HEK293T (cell line): ENCODE results near the gene PADI4.
"Not testable (repeated sequence)": the region's sequence is repeated elsewhere in the genome, so short reads cannot be mapped to it uniquely, and the experiment has no call there.

ENCODE experiments used
- CTCF ChIA-PET: fragments of 350-600 bp; formaldehyde crosslinking; extraction: SDS; loops from one replicate; lab custom pipeline; 2021; ENCODE audit warnings: antibody characterized with exemption, inconsistent platforms; lab: Yijun Ruan, JAX
- POLR2A ChIA-PET: fragments of 350-600 bp; formaldehyde crosslinking; extraction: SDS; loops from one replicate; lab custom pipeline; 2020; ENCODE audit warnings: antibody characterized with exemption, inconsistent platforms; lab: Yijun Ruan, JAX
- DNase-seq: peaks from one replicate; pipeline ENCODE4 v3.0.0; 2012; ENCODE audit warnings: mixed read lengths; ENCODE audit errors: extremely low spot score
- ARNT ChIP-seq: fragments of 450-650 bp; IDR thresholded peaks from 2 replicates; pipeline ENCODE4 v1.6.1; 2017; ENCODE audit warnings: mild to moderate bottlenecking
- BHLHE40 ChIP-seq: fragments of 450-650 bp; IDR thresholded peaks from 2 replicates; pipeline ENCODE4 v1.6.1; 2016; ENCODE audit warnings: mild to moderate bottlenecking, moderate library complexity, borderline replicate concordance
- CTBP1 ChIP-seq: fragments of 450-650 bp; IDR thresholded peaks from 2 replicates; pipeline ENCODE4 v1.6.1; 2016; ENCODE audit warnings: borderline replicate concordance
- ELF4 ChIP-seq: fragments of 450-650 bp; IDR thresholded peaks from 2 replicates; pipeline ENCODE4 v1.6.1; 2017; ENCODE audit warnings: antibody characterized with exemption
- FOXA1 ChIP-seq: fragments of 450-650 bp; IDR thresholded peaks from 2 replicates; pipeline ENCODE4 v1.6.1; 2016; ENCODE audit warnings: mild to moderate bottlenecking
- FOXK2 ChIP-seq: fragments of 450-650 bp; IDR thresholded peaks from 2 replicates; pipeline ENCODE4 v1.6.1; 2016; ENCODE audit warnings: mild to moderate bottlenecking
- FOXM1 ChIP-seq: fragments of 450-650 bp; IDR thresholded peaks from 2 replicates; pipeline ENCODE4 v1.6.1; 2017; ENCODE audit warnings: mild to moderate bottlenecking, borderline replicate concordance
- HDGF ChIP-seq: fragments of 450-650 bp; IDR thresholded peaks from 2 replicates; pipeline ENCODE4 v1.6.1; 2017; ENCODE audit warnings: antibody characterized with exemption, borderline replicate concordance
- L3MBTL2 ChIP-seq: fragments of 450-650 bp; conservative IDR thresholded peaks from 2 replicates; pipeline ENCODE4 v1.6.1; 2016; ENCODE audit warnings: mild to moderate bottlenecking
- LEF1 ChIP-seq: fragments of 450-650 bp; IDR thresholded peaks from 2 replicates; pipeline ENCODE4 v1.6.1; 2017; ENCODE audit warnings: mild to moderate bottlenecking, borderline replicate concordance
- NFRKB ChIP-seq: fragments of 450-650 bp; IDR thresholded peaks from 2 replicates; pipeline ENCODE4 v1.6.1; 2016; ENCODE audit warnings: mild to moderate bottlenecking, moderate library complexity
- SP1 ChIP-seq: fragments of 450-650 bp; IDR thresholded peaks from 2 replicates; pipeline ENCODE4 v1.6.1; 2017
- SUZ12 ChIP-seq: fragments of 450-650 bp; IDR thresholded peaks from 2 replicates; pipeline ENCODE4 v1.6.1; 2016; ENCODE audit warnings: mild to moderate bottlenecking
- TARDBP ChIP-seq: fragments of 450-650 bp; IDR thresholded peaks from 2 replicates; pipeline ENCODE4 v1.6.1; 2016
- ZNF384 ChIP-seq: fragments of 450-650 bp; IDR thresholded peaks from 2 replicates; pipeline ENCODE4 v1.6.1; 2016
- TF ChIP-seq, protein P1 (sequence below): fragments of 450-650 bp; IDR thresholded peaks from 2 replicates; pipeline ENCODE4 v1.6.1; 2016

The PADI4 gene

GRCh38 chr1:17335821-17336710 lies 28.1 kb downstream of the PADI4 start:
- POLR2A ChIA-PET = no interaction called here
- CTCF ChIA-PET = interaction anchor here (0.6 to 1.1 kb wide), 3 partner anchors 209 to 740 kb away, joined by 3 to 4 read pairs (median 3); no protein-coding TSS in a partner anchor
- TF ChIP-seq FOXM1 (no peak), FOXK2 (no peak), L3MBTL2 (no peak), LEF1 (no peak), NFRKB (no peak), ELF4 (no peak), SUZ12 (no peak), HDGF (no peak), SP1 (no peak)
- DNase-seq = peak; percentile 74

DNA sequence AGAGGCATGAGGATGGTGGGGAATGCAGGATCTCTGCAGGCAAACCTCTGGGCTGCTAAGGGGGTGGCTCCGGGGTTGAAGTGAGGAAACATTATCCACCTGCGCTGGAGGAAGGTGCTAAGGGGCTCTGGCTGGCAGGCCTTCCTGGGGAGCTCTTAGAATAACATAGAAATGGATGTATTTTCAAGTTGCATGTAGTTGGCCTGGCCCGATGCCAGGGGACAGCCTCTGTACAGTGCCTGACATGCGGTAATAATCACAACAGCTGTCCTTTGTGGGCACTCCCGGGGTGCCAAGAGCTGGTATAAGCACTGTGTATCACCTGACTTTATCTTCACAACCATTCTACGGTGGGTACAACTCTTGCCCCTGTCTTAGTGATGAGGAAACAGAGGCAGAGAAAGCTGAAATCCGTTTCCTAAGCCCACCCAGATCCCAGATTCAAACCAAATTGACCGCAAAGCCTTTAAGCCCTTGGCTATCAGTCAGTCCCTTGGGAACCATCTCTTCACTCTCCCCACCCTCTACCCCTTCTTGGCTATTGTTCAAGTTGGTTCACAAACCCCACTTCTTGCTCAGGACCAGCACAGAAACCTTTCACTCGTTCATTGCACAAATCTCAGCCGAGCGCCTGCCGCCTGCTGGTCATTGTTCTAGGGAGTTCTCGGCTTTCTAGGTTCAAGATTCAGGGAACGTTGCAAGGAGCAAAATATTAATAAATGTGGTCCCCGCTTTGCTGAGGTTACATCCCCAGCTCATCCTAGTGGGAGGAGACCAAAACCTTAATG lies 30.9 kb downstream of the PADI4 start:
- ChIA-PET CTCF (no interaction called here), POLR2A (no interaction called here)
- DNase-seq = no peak
- TF ChIP-seq SP1 = no peak
- no peak for TF ChIP-seq FOXA1
- no peak for TF ChIP-seq NFRKB
- TF ChIP-seq ZNF384 = no peak
- TF ChIP-seq, protein P1, sequence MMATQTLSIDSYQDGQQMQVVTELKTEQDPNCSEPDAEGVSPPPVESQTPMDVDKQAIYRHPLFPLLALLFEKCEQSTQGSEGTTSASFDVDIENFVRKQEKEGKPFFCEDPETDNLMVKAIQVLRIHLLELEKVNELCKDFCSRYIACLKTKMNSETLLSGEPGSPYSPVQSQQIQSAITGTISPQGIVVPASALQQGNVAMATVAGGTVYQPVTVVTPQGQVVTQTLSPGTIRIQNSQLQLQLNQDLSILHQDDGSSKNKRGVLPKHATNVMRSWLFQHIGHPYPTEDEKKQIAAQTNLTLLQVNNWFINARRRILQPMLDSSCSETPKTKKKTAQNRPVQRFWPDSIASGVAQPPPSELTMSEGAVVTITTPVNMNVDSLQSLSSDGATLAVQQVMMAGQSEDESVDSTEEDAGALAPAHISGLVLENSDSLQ = no peak

DNA sequence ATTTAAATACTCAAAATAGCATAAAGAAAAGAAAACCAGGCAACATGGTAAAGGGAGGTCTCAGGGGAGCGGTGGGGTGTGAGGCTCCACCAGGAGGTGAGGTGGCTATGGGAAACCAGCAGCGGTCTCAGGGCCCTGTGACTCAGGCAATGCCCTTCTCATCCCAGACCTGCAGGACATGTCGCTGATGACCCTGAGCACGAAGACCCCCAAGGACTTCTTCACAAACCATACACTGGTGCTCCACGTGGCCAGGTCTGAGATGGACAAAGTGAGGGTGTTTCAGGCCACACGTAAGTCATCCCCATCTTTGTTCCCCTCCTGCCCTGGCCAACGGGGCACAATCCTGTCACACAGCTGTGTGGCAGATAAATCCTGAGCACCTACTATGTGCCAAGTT lies 31.5 kb downstream of the PADI4 start:
- POLR2A ChIA-PET = no interaction called here
- TF ChIP-seq L3MBTL2 = no peak
- TF ChIP-seq TARDBP = no peak
- no peak for TF ChIP-seq NFRKB
- no peak for TF ChIP-seq ELF4
- TF ChIP-seq SUZ12 = no peak
- no peak for TF ChIP-seq CTBP1
- no peak for TF ChIP-seq BHLHE40
- TF ChIP-seq LEF1 = no peak
- no peak for TF ChIP-seq ARNT
- TF ChIP-seq HDGF = no peak
- TF ChIP-seq FOXK2 = no peak
- no peak for TF ChIP-seq SP1
- TF ChIP-seq, protein P1 = no peak
- no peak for TF ChIP-seq FOXM1
- TF ChIP-seq ZNF384 = no peak
- TF ChIP-seq FOXA1 = no peak
- DNase-seq = no peak
- CTCF ChIA-PET = no interaction called here

- ChIA-PET POLR2A (no interaction called here), CTCF (no interaction called here)
- TF ChIP-seq ELF4 (no peak), BHLHE40 (no peak), NFRKB (no peak), SP1 (no peak), FOXM1 (no peak), ZNF384 (no peak), LEF1 (no peak), CTBP1 (no peak), L3MBTL2 (no peak), ARNT (no peak), HDGF (no peak), FOXK2 (no peak), TARDBP (no peak), SUZ12 (no peak)
- TF ChIP-seq, protein P1 = no peak
- DNase-seq = no peak
Measured at GRCh38 chr1:17340358-17340757, 32.4 kb downstream of the PADI4 start.

- TF ChIP-seq FOXM1 = no peak
- no peak for TF ChIP-seq CTBP1
- TF ChIP-seq L3MBTL2 = no peak
- no peak for TF ChIP-seq TARDBP
- TF ChIP-seq FOXK2 = no peak
- no peak for TF ChIP-seq ELF4
- TF ChIP-seq NFRKB = no peak
- TF ChIP-seq ZNF384 = no peak
- TF ChIP-seq SUZ12 = no peak
- no peak for TF ChIP-seq BHLHE40
- TF ChIP-seq SP1 = no peak
- TF ChIP-seq LEF1 = no peak
- no peak for TF ChIP-seq HDGF
- TF ChIP-seq FOXA1 = no peak
- TF ChIP-seq ARNT = no peak
- TF ChIP-seq, protein P1 = no peak
- no peak for DNase-seq
- POLR2A ChIA-PET = no interaction called here
- CTCF ChIA-PET = no interaction called here
Measured at GRCh38 chr1:17342014-17342441, 34.0 kb downstream of the PADI4 start.

- CTCF ChIA-PET = not testable (repeated sequence)
Measured at GRCh38 chr1:17345506-17345905, 37.5 kb downstream of the PADI4 start.

More at GRCh38 chr1:17345506-17345905, 37.5 kb downstream of the PADI4 start:
- DNase-seq, POLR2A ChIA-PET: not testable (repeated sequence)
